ENCODE results near the gene ATRNL1. TPM values are rescaled to one million over a fixed set of nuclear protein-coding genes. Genes with fewer than 3 reads are reported as not detected.
"Not testable (repeated sequence)": the region's sequence is repeated elsewhere in the genome, so short reads cannot be mapped to it uniquely, and the experiment has no call there.

The ATRNL1 gene
- total RNA-seq, 2 donors from 2014 or later = 0.63 to 1.5 TPM

DNA sequence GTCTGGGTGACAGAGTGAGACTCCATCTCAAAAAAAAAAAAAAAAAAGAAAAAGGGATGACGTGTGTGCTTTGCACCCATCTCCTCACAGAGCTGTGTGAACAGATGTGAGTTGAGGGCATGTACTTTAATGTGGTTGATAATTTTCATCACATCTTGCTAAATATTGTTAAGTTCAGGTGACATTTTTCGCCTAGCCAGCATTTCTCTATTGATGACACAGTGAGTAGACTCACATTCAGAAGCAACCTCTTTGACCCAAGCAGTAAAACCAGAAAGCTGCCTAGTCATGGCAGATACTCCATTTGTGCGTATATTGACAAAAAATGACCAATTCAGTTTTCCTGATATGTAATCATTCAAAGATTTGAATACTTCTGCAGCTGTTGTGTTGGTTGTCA is 126.0 kb downstream of the ATRNL1 start:
- Mint-ChIP-seq H3K9me3 (no peaks in the 10 kb centered on the region), H3K27ac (no peak overlapping the region), H3K4me1 (no peaks in the 10 kb centered on the region), H3K4me3 (no peak overlapping the region), H3K36me3 (ENCODE audit: low read depth) (no peaks in the 10 kb centered on the region), H3K27me3 (no peaks in the 10 kb centered on the region)
- ATAC-seq (replicated peaks) = no peak

DNA sequence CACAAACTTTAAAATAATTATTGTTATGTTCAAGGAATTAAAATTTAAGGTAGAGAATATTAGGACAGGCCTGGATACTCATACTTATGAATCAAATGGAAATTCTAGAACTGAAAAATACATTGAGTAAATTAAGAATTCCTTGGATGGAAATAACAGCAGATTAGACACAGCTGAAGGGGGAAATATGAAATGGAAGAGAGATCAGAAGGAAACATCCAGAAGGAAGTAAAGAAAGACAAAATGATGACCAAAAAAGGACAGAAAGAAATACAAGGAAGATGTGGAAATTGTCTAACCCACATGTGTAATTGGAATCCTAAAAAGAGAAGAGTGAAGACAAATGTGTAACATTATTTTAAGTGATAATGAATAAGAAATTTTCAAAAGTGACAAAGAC is 128.9 kb downstream of the ATRNL1 start:
- H3K4me1 Mint-ChIP-seq = no peaks in the 10 kb centered on the region
- no peaks in the 10 kb centered on the region for H3K36me3 Mint-ChIP-seq (ENCODE audit: low read depth)

DNA sequence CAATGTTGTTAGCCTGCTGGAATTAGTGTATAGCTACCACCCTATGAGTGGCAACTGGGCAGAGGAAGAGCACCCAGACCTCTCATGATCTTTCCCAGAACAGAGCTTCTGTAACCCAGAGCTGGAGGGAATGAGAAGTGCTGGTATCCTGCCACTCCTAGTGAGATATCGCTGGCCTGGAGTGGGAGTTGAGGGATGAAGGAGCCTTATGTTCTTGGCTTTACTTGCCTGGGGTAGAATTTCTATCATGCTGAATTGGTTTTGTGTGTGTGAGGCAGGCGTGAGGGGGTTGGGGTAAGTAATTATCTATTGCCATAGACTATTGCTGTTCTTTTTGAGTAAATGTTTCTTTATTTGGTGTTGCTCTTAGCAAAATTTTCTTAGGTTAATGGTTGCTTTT is 146.6 kb downstream of the ATRNL1 start:
- Mint-ChIP-seq H3K4me3 (no peak overlapping the region), H3K4me1 (no peaks in the 10 kb centered on the region), H3K27me3 (no peaks in the 10 kb centered on the region), H3K36me3 (ENCODE audit: low read depth) (no peaks in the 10 kb centered on the region), H3K9me3 (no peaks in the 10 kb centered on the region), H3K27ac (no peak overlapping the region)
- ATAC-seq (replicated peaks) = no peak

More for the DNA sequence above, 128.9 kb downstream of the ATRNL1 start:
- Mint-ChIP-seq H3K4me3 (no peak overlapping the region), H3K9me3 (no peaks in the 10 kb centered on the region), H3K27me3 (no peaks in the 10 kb centered on the region), H3K27ac (no peak overlapping the region)
- ATAC-seq (replicated peaks) = no peak

DNA sequence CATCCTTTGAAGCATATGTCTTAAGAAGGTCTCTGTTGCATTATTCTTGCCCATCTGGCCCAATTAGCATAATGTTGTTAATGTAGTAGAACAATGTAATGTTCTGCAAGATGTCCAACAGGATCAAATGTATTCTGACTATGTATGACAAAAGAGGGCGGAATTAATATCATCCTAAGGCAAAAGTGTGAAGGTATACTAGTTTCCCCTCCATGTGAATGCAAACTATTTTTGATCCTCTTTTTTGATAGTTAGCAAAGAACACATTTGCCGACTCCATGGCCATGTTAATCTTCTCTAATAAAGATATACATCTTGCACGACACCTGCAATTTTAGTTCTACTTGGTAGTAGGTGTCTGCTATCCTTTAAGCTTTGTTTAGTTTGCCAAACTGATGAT is 157.6 kb downstream of the ATRNL1 start:
- H3K36me3 Mint-ChIP-seq (ENCODE audit: low read depth) = no peaks in the 10 kb centered on the region
- H3K9me3 Mint-ChIP-seq = peaks cover 4% of the 10 kb centered on the region
- no peaks in the 10 kb centered on the region for H3K4me1 Mint-ChIP-seq
- no peak for ATAC-seq (replicated peaks)
- H3K27ac Mint-ChIP-seq = no peak overlapping the region
- H3K27me3 Mint-ChIP-seq = no peaks in the 10 kb centered on the region
- H3K4me3 Mint-ChIP-seq = no peak overlapping the region

GRCh38 chr10:115253765-115254164 is 160.6 kb downstream of the ATRNL1 start:
- H3K27ac Mint-ChIP-seq; ATAC-seq (replicated peaks); H3K36me3 Mint-ChIP-seq (ENCODE audit: low read depth); H3K27me3 Mint-ChIP-seq; H3K4me1 Mint-ChIP-seq; H3K4me3 Mint-ChIP-seq: not testable (repeated sequence)
- H3K9me3 Mint-ChIP-seq = peaks cover 19% of the 10 kb centered on the region

DNA sequence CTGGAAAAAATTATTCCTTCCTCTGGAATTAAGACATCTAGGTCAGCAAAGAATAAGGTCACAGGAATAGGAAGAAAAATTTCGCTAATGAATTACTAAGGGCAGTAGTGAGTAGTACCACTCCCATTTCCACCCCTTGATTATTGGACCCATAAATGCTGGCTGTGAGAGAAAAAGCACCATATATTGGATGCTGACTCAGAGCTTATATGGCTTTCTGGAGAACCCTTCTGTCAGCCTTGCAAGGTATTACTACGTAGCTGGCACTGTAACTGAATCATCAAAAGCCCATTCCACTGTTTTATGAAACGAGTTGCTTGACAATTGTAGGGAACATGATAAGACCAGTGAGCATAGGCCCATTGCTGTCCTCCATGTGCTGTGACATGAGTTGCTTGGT is 179.3 kb downstream of the ATRNL1 start:
- Mint-ChIP-seq H3K4me3 (no peak overlapping the region), H3K27me3 (no peaks in the 10 kb centered on the region), H3K27ac (no peak overlapping the region), H3K4me1 (no peaks in the 10 kb centered on the region), H3K9me3 (peaks cover 5% of the 10 kb centered on the region), H3K36me3 (ENCODE audit: low read depth) (no peaks in the 10 kb centered on the region)
- no peak for ATAC-seq (replicated peaks)

DNA sequence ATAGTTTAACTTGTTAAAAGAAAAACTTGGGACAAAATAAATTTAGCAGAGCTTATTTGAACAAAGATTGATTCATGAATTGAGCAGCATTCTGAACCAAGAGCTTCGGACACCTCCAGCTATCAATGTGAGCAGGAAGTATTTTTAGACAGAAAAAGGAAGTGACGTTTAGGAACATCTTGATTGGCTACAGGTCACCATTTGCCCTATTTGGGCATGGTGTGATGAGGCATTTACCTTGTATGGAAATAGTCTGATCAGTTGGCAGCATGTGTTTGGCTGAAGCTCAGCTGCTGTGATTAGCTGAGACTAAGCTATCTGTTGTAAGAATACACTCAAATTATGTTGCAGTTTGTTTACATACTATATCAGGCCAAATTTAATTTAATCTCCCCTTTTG is 185.1 kb downstream of the ATRNL1 start:
- ATAC-seq (replicated peaks) = no peak
- Mint-ChIP-seq H3K27ac (no peak overlapping the region), H3K36me3 (ENCODE audit: low read depth) (no peaks in the 10 kb centered on the region), H3K4me1 (no peaks in the 10 kb centered on the region), H3K27me3 (no peaks in the 10 kb centered on the region), H3K9me3 (peaks cover 5% of the 10 kb centered on the region), H3K4me3 (no peak overlapping the region)

DNA sequence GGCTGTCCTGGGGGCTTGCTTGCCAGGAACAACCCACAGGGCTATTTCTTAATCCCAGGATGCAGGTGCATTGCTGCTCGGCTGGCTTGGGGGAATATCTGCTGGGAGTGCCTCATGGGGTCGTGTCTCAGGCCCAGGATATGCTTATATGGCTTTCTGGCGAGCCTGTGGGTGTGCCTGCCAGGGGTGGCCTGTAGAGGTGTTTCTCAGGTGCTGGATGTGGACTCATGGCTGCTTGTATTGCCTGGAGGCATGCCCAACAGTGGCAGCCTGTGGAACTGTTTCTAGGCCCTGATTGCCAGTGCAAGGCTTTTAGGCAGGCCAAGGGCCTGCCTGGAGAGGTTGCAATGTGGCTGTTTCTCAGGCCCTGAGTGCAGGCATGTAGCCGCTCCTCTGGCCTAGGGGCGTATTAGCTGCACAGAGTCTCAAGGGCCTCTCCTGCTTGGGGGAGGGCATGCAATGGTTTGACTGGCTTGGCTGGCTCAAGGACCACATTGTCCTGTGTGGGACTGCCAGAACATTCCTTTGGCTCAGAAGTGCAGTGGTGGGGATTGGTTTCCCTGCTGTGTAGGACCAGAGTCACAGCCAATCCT is 202.1 kb downstream of the ATRNL1 start:
- no peak overlapping the region for H3K27ac Mint-ChIP-seq
- H3K9me3 Mint-ChIP-seq = peaks cover 10% of the 10 kb centered on the region
- ATAC-seq (replicated peaks) = no peak
- H3K4me1 Mint-ChIP-seq = no peaks in the 10 kb centered on the region
- no peak overlapping the region for H3K4me3 Mint-ChIP-seq
- no peaks in the 10 kb centered on the region for H3K36me3 Mint-ChIP-seq (ENCODE audit: low read depth)
- H3K27me3 Mint-ChIP-seq = no peaks in the 10 kb centered on the region

GRCh38 chr10:115300080-115300479 is 206.9 kb downstream of the ATRNL1 start:
- ATAC-seq (replicated peaks) = no peak
- no peak overlapping the region for H3K4me3 Mint-ChIP-seq
- no peaks in the 10 kb centered on the region for H3K4me1 Mint-ChIP-seq
- H3K27ac Mint-ChIP-seq = no peak overlapping the region
- no peaks in the 10 kb centered on the region for H3K27me3 Mint-ChIP-seq
- no peaks in the 10 kb centered on the region for H3K36me3 Mint-ChIP-seq (ENCODE audit: low read depth)
- no peaks in the 10 kb centered on the region for H3K9me3 Mint-ChIP-seq

DNA sequence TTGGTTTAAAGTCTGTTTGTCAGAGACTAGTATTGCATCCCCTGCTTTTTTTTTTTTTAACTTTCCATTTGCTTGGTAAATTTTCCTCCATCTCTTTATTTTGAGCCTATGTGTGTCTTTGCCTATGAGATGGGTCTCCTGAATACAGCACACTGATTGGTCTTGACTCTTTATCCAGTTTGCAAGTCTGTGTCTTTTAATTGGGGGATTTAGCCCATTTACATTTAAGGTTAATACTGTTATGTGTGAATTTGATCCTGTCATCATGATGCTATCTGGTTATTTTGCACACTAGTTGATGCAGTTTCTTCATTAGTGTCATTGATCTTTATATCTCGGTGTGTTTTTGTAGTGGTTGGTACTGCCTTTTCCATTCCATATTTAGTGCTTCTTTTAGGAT is 226.5 kb downstream of the ATRNL1 start:
- not testable (repeated sequence) for H3K27ac Mint-ChIP-seq; H3K27me3 Mint-ChIP-seq; H3K4me3 Mint-ChIP-seq; H3K4me1 Mint-ChIP-seq; ATAC-seq (replicated peaks); H3K36me3 Mint-ChIP-seq (ENCODE audit: low read depth)
- H3K9me3 Mint-ChIP-seq = peaks cover 15% of the 10 kb centered on the region

- H3K4me1 Mint-ChIP-seq = no peaks in the 10 kb centered on the region
- ATAC-seq (replicated peaks) = no peak
- no peaks in the 10 kb centered on the region for H3K27me3 Mint-ChIP-seq
Measured at GRCh38 chr10:115321360-115321759, 228.2 kb downstream of the ATRNL1 start.

DNA sequence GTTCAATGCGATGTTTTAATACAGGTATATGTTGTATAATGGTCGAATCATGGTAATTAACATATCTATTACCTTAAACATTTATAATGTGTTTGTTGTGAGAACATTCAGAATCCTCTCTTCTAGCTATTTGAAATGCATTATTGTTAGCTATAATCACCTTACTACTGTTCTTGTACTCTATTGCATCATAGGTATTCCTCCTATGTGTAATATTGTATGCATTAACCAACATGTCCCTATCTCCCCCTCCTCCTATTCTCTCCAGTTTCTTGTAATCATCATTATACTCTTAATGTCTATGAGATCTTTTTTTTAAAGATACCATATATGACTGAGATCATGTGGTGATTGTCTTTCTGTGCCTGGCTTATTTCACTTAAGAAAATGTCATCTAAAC is 235.2 kb downstream of the ATRNL1 start:
- no peaks in the 10 kb centered on the region for H3K4me1 Mint-ChIP-seq
- no peaks in the 10 kb centered on the region for H3K27me3 Mint-ChIP-seq
- H3K27ac Mint-ChIP-seq = no peak overlapping the region
- peaks cover 12% of the 10 kb centered on the region for H3K9me3 Mint-ChIP-seq
- no peaks in the 10 kb centered on the region for H3K36me3 Mint-ChIP-seq (ENCODE audit: low read depth)
- H3K4me3 Mint-ChIP-seq = no peak overlapping the region
- no peak for ATAC-seq (replicated peaks)

More at GRCh38 chr10:115321360-115321759, 228.2 kb downstream of the ATRNL1 start:
- Mint-ChIP-seq H3K4me3 (no peak overlapping the region), H3K36me3 (ENCODE audit: low read depth) (no peaks in the 10 kb centered on the region), H3K27ac (no peak overlapping the region), H3K9me3 (peaks cover 20% of the 10 kb centered on the region)

- Mint-ChIP-seq H3K27ac (no peak overlapping the region), H3K36me3 (ENCODE audit: low read depth) (no peaks in the 10 kb centered on the region), H3K4me1 (no peaks in the 10 kb centered on the region), H3K9me3 (peaks cover 7% of the 10 kb centered on the region), H3K4me3 (no peak overlapping the region), H3K27me3 (no peaks in the 10 kb centered on the region)
- no peak for ATAC-seq (replicated peaks)
Measured at GRCh38 chr10:115335366-115335765, 242.2 kb downstream of the ATRNL1 start.

- Mint-ChIP-seq H3K27me3 (no peaks in the 10 kb centered on the region), H3K36me3 (ENCODE audit: low read depth) (no peaks in the 10 kb centered on the region), H3K4me1 (no peaks in the 10 kb centered on the region), H3K27ac (no peak overlapping the region), H3K9me3 (no peaks in the 10 kb centered on the region), H3K4me3 (no peak overlapping the region)
- ATAC-seq (replicated peaks) = no peak
Measured at GRCh38 chr10:115355162-115355760, 262.1 kb downstream of the ATRNL1 start.

DNA sequence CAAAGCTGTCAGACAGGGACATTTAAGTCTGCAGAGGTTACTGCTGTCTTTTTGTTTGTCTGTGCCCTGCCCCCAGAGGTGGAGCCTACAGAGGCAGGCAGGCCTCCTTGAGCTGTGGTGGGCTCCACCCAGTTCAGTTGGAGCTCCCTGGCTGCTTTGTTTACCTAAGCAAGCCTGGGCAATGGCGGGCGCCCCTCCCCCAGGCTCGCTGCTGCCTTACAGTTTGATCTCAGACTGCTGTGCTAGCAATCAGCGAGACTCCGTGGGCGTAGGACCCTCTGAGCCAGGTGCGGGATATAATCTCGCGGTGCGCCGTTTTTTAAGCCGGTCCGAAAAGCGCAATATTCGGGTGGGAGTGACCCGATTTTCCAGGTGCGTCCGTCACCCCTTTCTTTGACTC is 274.8 kb downstream of the ATRNL1 start:
- peaks cover 11% of the 10 kb centered on the region for H3K9me3 Mint-ChIP-seq
- not testable (repeated sequence) for ATAC-seq (replicated peaks); H3K4me3 Mint-ChIP-seq; H3K36me3 Mint-ChIP-seq (ENCODE audit: low read depth); H3K27ac Mint-ChIP-seq; H3K27me3 Mint-ChIP-seq; H3K4me1 Mint-ChIP-seq

DNA sequence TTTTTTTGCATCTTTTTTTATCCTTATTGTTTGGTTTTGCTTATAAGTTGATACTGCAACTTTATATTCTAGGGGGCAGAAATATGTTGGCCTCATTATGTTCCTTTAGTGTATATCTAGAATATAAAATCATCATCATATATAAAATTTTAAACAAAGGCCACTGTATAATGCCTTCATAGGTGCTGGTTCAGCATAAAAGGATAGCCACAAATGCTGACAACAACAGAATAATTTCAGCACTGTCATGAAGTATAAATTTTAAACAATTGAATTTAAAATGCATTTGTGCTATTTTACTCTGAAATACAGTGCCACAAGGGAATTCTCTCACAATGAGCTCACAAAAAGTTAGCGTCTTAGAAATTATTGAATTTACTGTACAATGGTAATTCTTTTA is 285.9 kb downstream of the ATRNL1 start:
- H3K27me3 Mint-ChIP-seq = no peaks in the 10 kb centered on the region
- H3K27ac Mint-ChIP-seq = no peak overlapping the region
- no peak overlapping the region for H3K4me3 Mint-ChIP-seq
- no peak for ATAC-seq (replicated peaks)
- no peaks in the 10 kb centered on the region for H3K36me3 Mint-ChIP-seq (ENCODE audit: low read depth)
- peaks cover 11% of the 10 kb centered on the region for H3K9me3 Mint-ChIP-seq
- H3K4me1 Mint-ChIP-seq = no peaks in the 10 kb centered on the region

Data from activated T-helper 17 cell treated with anti-CD3 and anti-CD28 coated beads, Interleukin-2, amount 50 U/mL, for 72 hours (primary cell).